DND-41 (cell line): ENCODE measurements around the gene CYB561.

Experiments
- EZH2 ChIP-seq: IDR thresholded peaks from 3 replicates; pipeline ENCODE4 v1.6.1; 2012; ENCODE audit warnings: borderline replicate concordance, low read depth, mild to moderate bottlenecking, moderate library complexity, low read length, inconsistent platforms; ENCODE audit not compliant: severe bottlenecking
- TF ChIP-seq, protein P1 (sequence below): IDR thresholded peaks from 2 replicates; pipeline ENCODE4 v1.5.1; 2012; ENCODE audit warnings: borderline replicate concordance, low read length, moderate library complexity, mild to moderate bottlenecking; ENCODE audit not compliant: poor library complexity, severe bottlenecking; ENCODE audit errors: extremely low read depth

DNA sequence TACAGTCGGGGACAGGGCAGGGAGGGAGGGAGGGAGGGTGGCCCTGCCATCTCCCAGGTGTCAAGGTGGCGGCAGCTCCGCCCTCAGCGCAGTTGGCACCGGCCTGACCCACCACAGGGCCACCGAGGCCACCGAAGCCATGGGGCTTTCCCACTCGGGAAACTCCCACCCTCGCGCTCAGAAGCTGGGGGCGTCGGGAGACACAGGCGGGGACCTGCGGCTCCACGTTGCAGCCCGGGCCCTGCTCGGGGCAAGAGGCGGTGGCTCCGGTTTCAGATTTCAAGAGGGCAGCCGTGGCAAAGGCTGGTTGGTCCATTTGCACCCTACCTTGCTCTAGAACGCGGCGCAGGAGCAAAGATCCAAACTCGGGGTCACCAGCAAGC lies 544 bp downstream of the CYB561 start:
- TF ChIP-seq, protein P1, sequence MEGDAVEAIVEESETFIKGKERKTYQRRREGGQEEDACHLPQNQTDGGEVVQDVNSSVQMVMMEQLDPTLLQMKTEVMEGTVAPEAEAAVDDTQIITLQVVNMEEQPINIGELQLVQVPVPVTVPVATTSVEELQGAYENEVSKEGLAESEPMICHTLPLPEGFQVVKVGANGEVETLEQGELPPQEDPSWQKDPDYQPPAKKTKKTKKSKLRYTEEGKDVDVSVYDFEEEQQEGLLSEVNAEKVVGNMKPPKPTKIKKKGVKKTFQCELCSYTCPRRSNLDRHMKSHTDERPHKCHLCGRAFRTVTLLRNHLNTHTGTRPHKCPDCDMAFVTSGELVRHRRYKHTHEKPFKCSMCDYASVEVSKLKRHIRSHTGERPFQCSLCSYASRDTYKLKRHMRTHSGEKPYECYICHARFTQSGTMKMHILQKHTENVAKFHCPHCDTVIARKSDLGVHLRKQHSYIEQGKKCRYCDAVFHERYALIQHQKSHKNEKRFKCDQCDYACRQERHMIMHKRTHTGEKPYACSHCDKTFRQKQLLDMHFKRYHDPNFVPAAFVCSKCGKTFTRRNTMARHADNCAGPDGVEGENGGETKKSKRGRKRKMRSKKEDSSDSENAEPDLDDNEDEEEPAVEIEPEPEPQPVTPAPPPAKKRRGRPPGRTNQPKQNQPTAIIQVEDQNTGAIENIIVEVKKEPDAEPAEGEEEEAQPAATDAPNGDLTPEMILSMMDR = no peak
- TF ChIP-seq EZH2 = no peak
